Ovary (tissue), 9 donors: ENCODE results near the gene UFD1. TPM values are rescaled to one million over a fixed set of nuclear protein-coding genes. Genes with fewer than 3 reads are reported as not detected.

Source experiments
- DNase-seq, 5 donors: peaks; one replicate each; pipeline ENCODE4 v3.0.0-alpha.2; 2019 to 2020
- H3K27ac ChIP-seq, 2 donors: fragments of 200-600 bp; one replicate each; pipeline versions ENCODE4 v1.5.1 to v1.8.0; 2019 to 2022
- H3K27me3 ChIP-seq: fragments of 200-600 bp; one replicate; pipeline ENCODE4 v1.8.0; 2022
- H3K36me3 ChIP-seq: fragments of 200-600 bp; sonication (generic); one replicate; pipeline ENCODE4 v1.5.1; 2019
- H3K4me1 ChIP-seq: one replicate; pipeline ENCODE4 v1.8.1; 2013; ENCODE audit warnings: mild to moderate bottlenecking, moderate library complexity; ENCODE audit not compliant: insufficient read depth
- H3K4me3 ChIP-seq: fragments of 200-600 bp; sonication (generic); one replicate; pipeline ENCODE4 v1.5.1; 2017
- H3K9me3 ChIP-seq, 2 donors: fragments of 200-600 bp in 1 of 2; sonication (generic) in 1 of 2; one replicate each; pipeline versions ENCODE4 v1.5.1 to v1.8.1; 2013 to 2019; ENCODE audit warnings: mild to moderate bottlenecking in 1 of 2, moderate library complexity in 1 of 2
- CTCF ChIP-seq, 3 donors: fragments of 450-650 bp in 2 of 3; fragments of 200-600 bp in 1 of 3; IDR thresholded peaks; one replicate each; pipeline versions ENCODE4 v1.5.1 to v1.8.0; 2016 to 2022; ENCODE audit warnings: antibody characterized with exemption in 3 of 3, mild to moderate bottlenecking in 1 of 3
- EP300 ChIP-seq: sonication (generic); formaldehyde crosslinking; IDR thresholded peaks from one replicate; pipeline ENCODE4 v1.6.1; 2017; ENCODE audit warnings: antibody characterized with exemption
- POLR2A ChIP-seq: fragments of 450-650 bp; IDR thresholded peaks from one replicate; pipeline ENCODE4 v1.6.1; 2017; ENCODE audit warnings: antibody characterized with exemption, mild to moderate bottlenecking, moderate library complexity
- WGBS, 3 donors: extraction: QIAGEN DNeasy Blood & Tissue Kit in 1 of 3; methylation state at CpG; one replicate each; pipeline versions ENCODE4 v1.1.5 to v1.1.7; 2013 to 2017; 5-methylcytosine and 5-hydroxymethylcytosine counted together
- intact Hi-C, 4 donors: fragments of 100-400 bp; cut with DNase I; formaldehyde crosslinking; loops; one replicate each; pipeline versions ENCODE4 v1.11.0 to v1.15.1; 2022 to 2023
- polyA plus RNA-seq, 2 donors: library from polyadenylated mRNA; stranded (reverse); fragments of 200-250 nt in 1 of 2; fragments of 350-450 nt in 1 of 2; fragmentation: Illumina TruSeq in 1 of 2; extraction: RNeasy Lipid Tissue Mini Kit (QIAGEN cat#74804) in 1 of 2; gene quantifications; one replicate each; pipeline ENCODE4 v1.2.3, GENCODE V29; 2013 to 2014
- total RNA-seq, 7 donors: library from RNA; depleted of rRNA in 2 of 7; stranded (reverse); fragments of >200 nt in 2 of 7; fragmentation: NEBNext Ultra II Directional in 3 of 7; extraction: Animal tissue kit (Norgen Biotek cat#: 25700) in 3 of 7; gene quantifications; one replicate each; pipeline versions ENCODE4 v1.1.0 to v1.2.4, GENCODE V29; 2016 to 2023
- donor health status: DM: no; HTN: no; CAD: no; lungs with moderate emphysema.
- donor health status: DM: no; HTN: no; CAD: no.
- donor health status: Bipolar disorder and iron deficiency.
- donor health status: DM: yes; HTN: yes; CAD: no.
- donor health status: DM: no; HTN: no; CAD: no.
- donor health status: DM: yes; HTN: yes; CAD: no.

UFD1 gene
- total and polyA plus RNA-seq, 9 donors: 19.9 to 84.5 (median 34.1) TPM

GRCh38 chr22:19466126-19466716, 12.8 kb downstream of the UFD1 start:
- H3K27ac ChIP-seq: no peak overlapping the region
- intact Hi-C loops: no loop called here
- DNase-seq: no peak
- WGBS, 3 donors: 86 to 90% (median 86%) methylated on average over 14 of the region's 14 CpGs
- H3K4me1 ChIP-seq: no peaks in the 10 kb centered on the region
- H3K9me3 ChIP-seq: no peaks in the 10 kb centered on the region
- no peak overlapping the region for H3K4me3 ChIP-seq
- H3K27me3 ChIP-seq: no peaks in the 10 kb centered on the region
- TF ChIP-seq POLR2A: no peak
- no peaks in the 10 kb centered on the region for H3K36me3 ChIP-seq

DNA sequence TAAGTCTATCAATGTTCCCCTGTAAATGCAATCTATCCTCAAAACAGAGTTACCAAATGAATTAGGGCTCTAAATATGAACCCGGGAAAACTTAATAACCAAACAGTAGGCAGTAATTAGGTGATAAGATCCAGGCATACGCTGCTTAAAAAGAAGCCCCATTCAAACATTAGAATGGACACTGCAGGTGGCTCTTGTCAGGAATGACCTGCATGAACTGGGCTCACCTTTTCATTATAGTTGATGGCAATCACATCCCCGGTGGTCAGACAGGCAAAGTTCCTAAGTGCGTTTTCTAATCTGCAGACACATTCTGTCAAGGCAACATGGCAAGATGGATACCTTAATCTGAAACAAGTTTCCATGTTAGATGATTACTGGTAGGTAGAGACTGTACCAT, 14.0 kb downstream of the UFD1 start:
- no peaks in the 10 kb centered on the region for H3K27me3 ChIP-seq
- H3K9me3 ChIP-seq: no peaks in the 10 kb centered on the region
- DNase-seq: no peak
- H3K36me3 ChIP-seq: no peaks in the 10 kb centered on the region
- TF ChIP-seq POLR2A (no peak), CTCF (IDR thresholded peaks at IDR 0.05) (no peak), EP300 (no peak)
- no peaks in the 10 kb centered on the region for H3K4me1 ChIP-seq
- WGBS, 3 donors: 77 to 80% (median 79%) methylated on average over 4 of the region's 4 CpGs
- no peak overlapping the region for H3K4me3 ChIP-seq
- H3K27ac ChIP-seq: no peak overlapping the region
- intact Hi-C loops: no loop called here

GRCh38 chr22:19464546-19464945, 14.4 kb downstream of the UFD1 start:
- no peak overlapping the region for H3K4me3 ChIP-seq
- H3K27me3 ChIP-seq: no peaks in the 10 kb centered on the region
- no peak for TF ChIP-seq CTCF (IDR thresholded peaks at IDR 0.05)
- DNase-seq: no peak
- WGBS, 3 donors: 57 to 63% (median 59%) methylated on average over 1 of the region's 1 CpG
- intact Hi-C loops: no loop called here
- H3K9me3 ChIP-seq: no peaks in the 10 kb centered on the region
- no peak overlapping the region for H3K27ac ChIP-seq
- no peaks in the 10 kb centered on the region for H3K36me3 ChIP-seq
- no peaks in the 10 kb centered on the region for H3K4me1 ChIP-seq

GRCh38 chr22:19463491-19464469, 15.2 kb downstream of the UFD1 start:
- TF ChIP-seq CTCF (IDR thresholded peaks at IDR 0.05) (no peak), EP300 (no peak), POLR2A (no peak)
- DNase-seq: no peak
- Histone ChIP-seq H3K4me1 (no peaks in the 10 kb centered on the region), H3K4me3 (no peak overlapping the region), H3K27ac (no peak overlapping the region), H3K27me3 (no peaks in the 10 kb centered on the region), H3K36me3 (no peaks in the 10 kb centered on the region), H3K9me3 (no peaks in the 10 kb centered on the region)
- intact Hi-C loops: no loop called here
- 77 to 81% (median 78%) methylated on average over 7 of the region's 7 CpGs for WGBS, 3 donors

DNA sequence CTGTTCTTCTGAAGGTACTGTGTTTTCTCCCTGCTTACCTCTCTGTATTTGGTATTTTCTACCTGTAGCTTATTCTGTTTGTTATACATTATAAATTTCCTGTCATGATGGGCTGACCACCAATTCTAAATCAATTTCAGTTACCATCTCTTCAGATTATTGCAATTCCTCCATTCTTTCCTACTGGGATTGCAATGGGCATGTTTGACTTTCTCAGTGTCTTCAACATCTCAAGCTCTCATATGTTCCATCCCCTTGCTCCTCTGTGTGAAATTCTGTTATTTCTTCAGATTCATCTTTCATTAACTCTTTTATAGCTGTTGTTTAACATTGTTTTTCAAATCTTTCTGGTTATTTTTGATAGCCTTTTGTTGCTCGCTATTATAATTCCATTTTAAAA, 16.0 kb downstream of the UFD1 start:
- H3K27ac ChIP-seq: no peak overlapping the region
- intact Hi-C loops: no loop called here
- TF ChIP-seq POLR2A (no peak), CTCF (IDR thresholded peaks at IDR 0.05) (no peak), EP300 (no peak)
- no peaks in the 10 kb centered on the region for H3K27me3 ChIP-seq
- no peak for DNase-seq
- no peaks in the 10 kb centered on the region for H3K9me3 ChIP-seq
- H3K4me1 ChIP-seq: no peaks in the 10 kb centered on the region
- WGBS, 3 donors: 97 to 100% (median 99%) methylated on average over 1 of the region's 1 CpG
- no peaks in the 10 kb centered on the region for H3K36me3 ChIP-seq
- no peak overlapping the region for H3K4me3 ChIP-seq
